B cell (primary cell): ENCODE results near the gene SH3RF3. TPM values are rescaled to one million over a fixed set of nuclear protein-coding genes. Genes with fewer than 3 reads are reported as not detected.
A peak's percentile ranks its signal among the peaks of the same experiment; 100 is the strongest.

Experiments used
- ATAC-seq: fragments of 200-7000 bp; cut with Tn5 transposase; one replicate; pipeline ENCODE4 v1.10.0; 2021; ENCODE audit warnings: low read depth, mild to moderate bottlenecking, moderate number of reproducible peaks, moderate library complexity
- CTCF ChIA-PET: fragments of 350-600 bp; sonication (Branson Sonifier 250); formaldehyde crosslinking; loops from one replicate; lab custom pipeline; 2021; ENCODE audit warnings: antibody characterized with exemption, inconsistent platforms; lab: Charles Lee
- POLR2A ChIA-PET: fragments of 350-600 bp; sonication (Branson Sonifier 250); formaldehyde crosslinking; loops from one replicate; lab custom pipeline; 2021; ENCODE audit warnings: antibody characterized with exemption; lab: Charles Lee
- DNase-seq: peaks from one replicate; pipeline ENCODE4 v3.0.0; 2013
- H2AFZ ChIP-seq: 2 replicates; pipeline ENCODE4 v1.6.1; 2012; ENCODE audit warnings: mild to moderate bottlenecking, low read depth, low read length; ENCODE audit not compliant: insufficient read depth, poor library complexity, severe bottlenecking
- H3K27ac ChIP-seq, 2 donors: 1 replicate in 1 of 2; 2 replicates in 1 of 2; pipeline ENCODE4 v1.5.1; 2012 to 2013; ENCODE audit warnings: low read length in 2 of 2, mild to moderate bottlenecking in 2 of 2, moderate library complexity in 1 of 2
- H3K27me3 ChIP-seq, 4 experiments: fragments of 200-600 bp in 1 of 4; sonication (generic) in 1 of 4; replicated peaks in 1 of 4; 1 replicate in 2 of 4; 2 replicates in 2 of 4; pipeline versions ENCODE4 v1.6.1 to v1.7.0; 2013 to 2016; ENCODE audit warnings: low read length in 3 of 4, mild to moderate bottlenecking in 2 of 4, mixed read lengths in 1 of 4, moderate library complexity in 1 of 4; ENCODE audit not compliant: insufficient read depth in 4 of 4, control insufficient read depth in 3 of 4; ENCODE audit errors: control extremely low read depth in 1 of 4
- H3K36me3 ChIP-seq, 2 experiments: replicated peaks in 1 of 2; 1 replicate in 1 of 2; 2 replicates in 1 of 2; pipeline versions ENCODE4 v1.6.1 to v1.7.1; 2013; ENCODE audit warnings: low read length in 1 of 2; ENCODE audit not compliant: insufficient read depth in 2 of 2, control insufficient read depth in 1 of 2; ENCODE audit errors: control extremely low read depth in 1 of 2, extremely low read depth in 1 of 2
- H3K4me1 ChIP-seq, 2 donors: fragments of 200-600 bp in 1 of 2; sonication (generic) in 1 of 2; 1 replicate in 1 of 2; 2 replicates in 1 of 2; pipeline versions ENCODE4 v1.5.1 to v1.6.1; 2013 to 2017; ENCODE audit warnings: low read length in 2 of 2; ENCODE audit not compliant: control insufficient read depth in 2 of 2, insufficient read depth in 2 of 2
- H3K4me2 ChIP-seq: replicated peaks from 2 replicates; pipeline ENCODE3; 2012; ENCODE audit warnings: mild to moderate bottlenecking, low read depth, low read length; ENCODE audit not compliant: poor library complexity, severe bottlenecking
- H3K4me3 ChIP-seq, 5 experiments: fragments of 200-600 bp in 1 of 5; sonication (generic) in 1 of 5; 1 replicate in 3 of 5; 2 replicates in 2 of 5; pipeline versions ENCODE4 v1.5.1 to v1.7.0; 2011 to 2016; ENCODE audit warnings: low read length in 4 of 5, mild to moderate bottlenecking in 4 of 5, low read depth in 2 of 5, control low read depth in 1 of 5, moderate library complexity in 1 of 5; ENCODE audit not compliant: insufficient read depth in 1 of 5; ENCODE audit errors: control extremely low read depth in 1 of 5, extremely low read depth in 1 of 5
- H3K79me2 ChIP-seq: fragments of 200-600 bp; sonication (generic); one replicate; pipeline ENCODE4 v1.6.0; 2016; ENCODE audit warnings: low read length; ENCODE audit not compliant: control insufficient read depth, insufficient read depth
- H3K9ac ChIP-seq: fragments of 200-600 bp; sonication (generic); 2 replicates; pipeline ENCODE4 v1.6.1; 2017; ENCODE audit warnings: mild to moderate bottlenecking, low read length, moderate library complexity
- H3K9me3 ChIP-seq, 3 donors: one replicate each; pipeline versions ENCODE4 v1.6.1 to v1.7.1; 2013; ENCODE audit warnings: low read length in 2 of 3; ENCODE audit not compliant: control insufficient read depth in 2 of 3, insufficient read depth in 1 of 3; ENCODE audit errors: control extremely low read depth in 1 of 3
- H4K20me1 ChIP-seq: 2 replicates; pipeline ENCODE4 v1.6.0; 2012; ENCODE audit warnings: mild to moderate bottlenecking, low read length; ENCODE audit not compliant: insufficient read depth, control insufficient read depth, poor library complexity, severe bottlenecking
- H3K27ac Mint-ChIP-seq: one replicate; pipeline ENCODE4 v1.8.0; 2021; ENCODE audit warnings: mixed read lengths
- H3K27me3 Mint-ChIP-seq: one replicate; pipeline ENCODE4 v1.8.0; 2021; ENCODE audit warnings: mixed read lengths
- H3K4me1 Mint-ChIP-seq: one replicate; pipeline ENCODE4 v1.8.0; 2021; ENCODE audit warnings: mixed read lengths
- H3K4me3 Mint-ChIP-seq: one replicate; pipeline ENCODE4 v1.8.0; 2021; ENCODE audit warnings: mixed read lengths
- H3K9me3 Mint-ChIP-seq: one replicate; pipeline ENCODE4 v1.8.0; 2022; ENCODE audit warnings: mixed read lengths; ENCODE audit not compliant: insufficient read depth
- EZH2 ChIP-seq: IDR thresholded peaks from 2 replicates; pipeline ENCODE4 v1.6.1; 2012; ENCODE audit warnings: borderline replicate concordance, low read depth, mild to moderate bottlenecking, moderate library complexity, low read length; ENCODE audit not compliant: insufficient read depth, poor library complexity, severe bottlenecking
- WGBS: methylation state at CpG from one replicate; pipeline ENCODE4 v1.1.5; 2013; ENCODE audit warnings: missing lambda C conversion rate; ENCODE audit not compliant: insufficient coverage; 5-methylcytosine and 5-hydroxymethylcytosine counted together
- intact Hi-C: fragments of 100-400 bp; cut with micrococcal nuclease; formaldehyde crosslinking; loops from one replicate; pipeline ENCODE4 v1.10.0; 2022
- polyA plus RNA-seq: library from polyadenylated mRNA; depleted of rRNA; stranded (reverse); fragments of >200 nt; gene quantifications from 2 replicates; pipeline ENCODE4 v1.2.3, GENCODE V29; 2012
- total RNA-seq, 2 donors: library from RNA; stranded (reverse); fragments of 120-200 nt in 1 of 2; gene quantifications; 1 replicate in 1 of 2; 2 replicates in 1 of 2; pipeline versions ENCODE4 v1.2.3 to v1.2.4, GENCODE V29; 2013 to 2022
- TF ChIP-seq, protein P1 (sequence below): fragments of 200-600 bp; IDR thresholded peaks from one replicate; pipeline ENCODE4 v1.8.0; 2022; ENCODE audit warnings: antibody characterized with exemption, mild to moderate bottlenecking

The SH3RF3 gene
- total and polyA plus RNA-seq, 2 donors (not counting 1 experiment from before 2014, with no cell fraction given) = 0.07 to 1.2 TPM

DNA sequence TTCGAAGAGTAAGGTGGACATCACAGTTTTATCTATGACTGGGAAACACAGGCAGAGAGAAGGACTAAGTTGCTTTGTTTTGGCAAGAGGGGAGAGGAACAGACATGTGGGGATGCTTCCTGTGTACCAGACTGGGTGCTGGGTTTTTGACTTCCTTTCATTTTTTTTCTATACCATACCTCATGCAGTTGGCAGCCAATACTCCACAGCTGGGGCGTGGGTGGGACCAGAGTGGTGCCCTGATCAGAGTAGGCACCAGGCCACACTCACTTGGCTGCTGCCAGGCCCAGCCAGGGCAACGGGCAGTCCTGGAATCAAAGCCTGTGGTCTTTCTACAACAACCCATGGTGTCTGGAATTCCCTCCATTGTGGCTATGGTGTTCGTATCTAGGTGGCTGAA is 45.2 kb downstream of the SH3RF3 start:
- ChIA-PET CTCF (no interaction called here), POLR2A (no interaction called here)
- DNase-seq = no peak

GRCh38 chr2:109174626-109175349 is 45.8 kb downstream of the SH3RF3 start:
- ATAC-seq = no peak

More for the DNA sequence above, 45.2 kb downstream of the SH3RF3 start:
- Mint-ChIP-seq H3K9me3 (no peaks in the 10 kb centered on the region), H3K4me3 (no peak overlapping the region), H3K4me1 (peaks cover 7% of the 10 kb centered on the region), H3K27me3 (peaks cover 2% of the 10 kb centered on the region), H3K27ac (no peak overlapping the region)
- WGBS = 46% methylated on average over 2 of the region's 4 CpGs
- H3K4me3 ChIP-seq = no peak overlapping the region
- no peaks in the 10 kb centered on the region for H3K27me3 ChIP-seq
- H3K36me3 ChIP-seq = no peaks in the 10 kb centered on the region
- no peak for ATAC-seq
- peaks cover 0 to 6% of the 10 kb centered on the region in 2 donors for H3K4me1 ChIP-seq
- no peak overlapping the region for H3K27ac ChIP-seq
- no peaks in the 10 kb centered on the region for H4K20me1 ChIP-seq
- H3K9me3 ChIP-seq = peaks cover 0 to 10% (median under 1%) of the 10 kb centered on the region in 3 donors
- TF ChIP-seq, protein P1, sequence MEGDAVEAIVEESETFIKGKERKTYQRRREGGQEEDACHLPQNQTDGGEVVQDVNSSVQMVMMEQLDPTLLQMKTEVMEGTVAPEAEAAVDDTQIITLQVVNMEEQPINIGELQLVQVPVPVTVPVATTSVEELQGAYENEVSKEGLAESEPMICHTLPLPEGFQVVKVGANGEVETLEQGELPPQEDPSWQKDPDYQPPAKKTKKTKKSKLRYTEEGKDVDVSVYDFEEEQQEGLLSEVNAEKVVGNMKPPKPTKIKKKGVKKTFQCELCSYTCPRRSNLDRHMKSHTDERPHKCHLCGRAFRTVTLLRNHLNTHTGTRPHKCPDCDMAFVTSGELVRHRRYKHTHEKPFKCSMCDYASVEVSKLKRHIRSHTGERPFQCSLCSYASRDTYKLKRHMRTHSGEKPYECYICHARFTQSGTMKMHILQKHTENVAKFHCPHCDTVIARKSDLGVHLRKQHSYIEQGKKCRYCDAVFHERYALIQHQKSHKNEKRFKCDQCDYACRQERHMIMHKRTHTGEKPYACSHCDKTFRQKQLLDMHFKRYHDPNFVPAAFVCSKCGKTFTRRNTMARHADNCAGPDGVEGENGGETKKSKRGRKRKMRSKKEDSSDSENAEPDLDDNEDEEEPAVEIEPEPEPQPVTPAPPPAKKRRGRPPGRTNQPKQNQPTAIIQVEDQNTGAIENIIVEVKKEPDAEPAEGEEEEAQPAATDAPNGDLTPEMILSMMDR = no peak
- no peak for TF ChIP-seq EZH2
- H2AFZ ChIP-seq = no peak overlapping the region
- intact Hi-C loops = no loop called here
- H3K9ac ChIP-seq = no peak overlapping the region
- H3K79me2 ChIP-seq = no peaks in the 10 kb centered on the region
- H3K4me2 ChIP-seq = peak overlapping the region; percentile 8

More at GRCh38 chr2:109174626-109175349, 45.8 kb downstream of the SH3RF3 start:
- POLR2A ChIA-PET = no interaction called here
- CTCF ChIA-PET = no interaction called here
- WGBS = 92% methylated on average over 4 of the region's 7 CpGs
- Histone ChIP-seq H3K27me3 (no peaks in the 10 kb centered on the region), H2AFZ (no peak overlapping the region), H3K4me1 (peaks cover 0 to 6% of the 10 kb centered on the region in 2 donors), H4K20me1 (no peaks in the 10 kb centered on the region), H3K79me2 (no peaks in the 10 kb centered on the region), H3K9me3 (peaks cover 0 to 12% (median 4%) of the 10 kb centered on the region in 3 donors), H3K27ac (no peak overlapping the region), H3K4me2 (peak overlapping the region; percentile 8), H3K4me3 (no peak overlapping the region), H3K9ac (no peak overlapping the region), H3K36me3 (no peaks in the 10 kb centered on the region)
- Mint-ChIP-seq H3K27ac (no peak overlapping the region), H3K9me3 (peaks cover 4% of the 10 kb centered on the region), H3K27me3 (peaks cover 2% of the 10 kb centered on the region), H3K4me1 (peaks cover 7% of the 10 kb centered on the region), H3K4me3 (no peak overlapping the region)
- DNase-seq = no peak
- TF ChIP-seq EZH2 = no peak
- TF ChIP-seq, protein P1 = no peak
- intact Hi-C loops = no loop called here
